GM19395 (cell line): ENCODE measurements around the gene MKLN1.
A peak's percentile ranks its signal among the peaks of the same experiment; 100 is the strongest.
"Not testable (repeated sequence)": the region's sequence is repeated elsewhere in the genome, so short reads cannot be mapped to it uniquely, and the experiment has no call there.

Experiments
- ATAC-seq: cut with Tn5 transposase; IDR thresholded peaks from one replicate; pipeline ENCODE4 v1.9.1; 2021; ENCODE audit warnings: mild to moderate bottlenecking, moderate library complexity; ENCODE audit not compliant: unreplicated experiment

The MKLN1 gene

GRCh38 chr7:131511774-131512535 lies 184.3 kb downstream of the MKLN1 start:
- ATAC-seq = no peak

GRCh38 chr7:131513245-131514061 lies 185.8 kb downstream of the MKLN1 start:
- ATAC-seq = peak; percentile 94

GRCh38 chr7:131515471-131515870 lies 187.8 kb downstream of the MKLN1 start:
- ATAC-seq = not testable (repeated sequence)

GRCh38 chr7:131517218-131517923 lies 189.7 kb downstream of the MKLN1 start:
- ATAC-seq = no peak

- ATAC-seq = no peak
Observed at GRCh38 chr7:131518626-131519025, 190.9 kb downstream of the MKLN1 start.

- no peak for ATAC-seq
Observed at GRCh38 chr7:131521651-131522163, 194.0 kb downstream of the MKLN1 start.

GRCh38 chr7:131522325-131522930 lies 194.8 kb downstream of the MKLN1 start:
- ATAC-seq = no peak

GRCh38 chr7:131524115-131524514 lies 196.4 kb downstream of the MKLN1 start:
- no peak for ATAC-seq

- ATAC-seq = no peak
Observed at GRCh38 chr7:131524703-131525102, 197.0 kb downstream of the MKLN1 start.

- ATAC-seq = no peak
Observed at GRCh38 chr7:131525820-131526219, 198.1 kb downstream of the MKLN1 start.

- no peak for ATAC-seq
Observed at GRCh38 chr7:131527456-131527855, 199.8 kb downstream of the MKLN1 start.

GRCh38 chr7:131529179-131529578 lies 201.5 kb downstream of the MKLN1 start:
- ATAC-seq = no peak

- ATAC-seq = no peak
Observed at GRCh38 chr7:131529617-131530016, 201.9 kb downstream of the MKLN1 start.

- no peak for ATAC-seq
Observed at GRCh38 chr7:131530137-131530536, 202.5 kb downstream of the MKLN1 start.

GRCh38 chr7:131532570-131533091 lies 205.0 kb downstream of the MKLN1 start:
- ATAC-seq = no peak

- ATAC-seq = no peak
Observed at GRCh38 chr7:131533151-131533559, 205.5 kb downstream of the MKLN1 start.

GRCh38 chr7:131533566-131534561 lies 206.2 kb downstream of the MKLN1 start:
- ATAC-seq = no peak

- ATAC-seq = no peak
Observed at GRCh38 chr7:131536361-131536849, 208.7 kb downstream of the MKLN1 start.

GRCh38 chr7:131537571-131537978 lies 209.9 kb downstream of the MKLN1 start:
- no peak for ATAC-seq
